ENCODE measurements around the gene DDX27. TPM values are rescaled to one million over a fixed set of nuclear protein-coding genes. Genes with fewer than 3 reads are reported as not detected.

DDX27 gene
- total RNA-seq, 1 experiment from 2014 or later, result 80.8 TPM

DNA sequence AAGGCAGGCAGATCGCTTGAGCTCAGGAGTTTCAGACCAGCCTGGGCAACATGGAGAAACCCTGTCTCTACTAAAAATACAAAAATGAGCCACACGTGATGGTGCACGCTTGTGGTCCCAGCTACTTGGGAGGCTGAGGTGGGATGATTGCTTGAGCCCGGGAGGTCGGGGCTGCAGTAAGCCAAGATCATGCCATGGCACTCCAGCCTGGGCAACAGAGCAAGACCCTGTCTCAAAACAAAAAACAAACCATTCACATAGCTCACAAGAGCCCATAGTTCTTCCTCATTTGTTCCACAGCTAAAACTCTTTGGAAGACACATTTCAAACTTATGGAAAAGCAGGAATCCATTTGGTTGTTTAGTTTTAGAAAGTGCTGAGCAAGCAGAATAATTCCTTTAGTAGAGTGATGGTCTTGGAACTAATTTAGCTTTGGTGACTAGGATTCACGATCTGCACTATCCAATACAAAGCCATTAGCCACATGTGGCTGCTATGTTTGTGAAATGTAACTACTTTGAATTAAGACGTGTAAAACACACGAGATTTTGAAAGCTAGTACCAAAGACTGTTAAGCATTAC, 54.6 kb downstream of the DDX27 start:
- H3K79me2 ChIP-seq (ENCODE audit: low read length), result peaks cover 71% of the 10 kb centered on the region
- H3K9ac ChIP-seq (ENCODE audit: low read length), result no peak overlapping the region
- no peak overlapping the region for H3K4me3 ChIP-seq (ENCODE audit: low read length)
- DNase-seq (no peak), ATAC-seq (no peak)
- no peaks in the 10 kb centered on the region for H3F3A ChIP-seq (ENCODE audit: low read length, unreplicated experiment)
- no peak overlapping the region for H3K27ac ChIP-seq (ENCODE audit: low read length)
- intact Hi-C loops (cut with micrococcal nuclease), result no loop called here
- peaks cover 23% of the 10 kb centered on the region for H3K4me1 ChIP-seq (ENCODE audit: insufficient read depth, low read length)
- H3K27me3 ChIP-seq (ENCODE audit: low read length), result no peaks in the 10 kb centered on the region
- no peaks in the 10 kb centered on the region for H3K9me2 ChIP-seq (replicated peaks; ENCODE audit: low read length)
- peaks cover 45% of the 10 kb centered on the region for H3K36me3 ChIP-seq (ENCODE audit: low read depth, low read length)
- H3K9me3 ChIP-seq (ENCODE audit: low read length), result no peaks in the 10 kb centered on the region
- H3K4me2 ChIP-seq (ENCODE audit: low read length), result no peak overlapping the region
- TF ChIP-seq EZH2 (IDR thresholded peaks at IDR 0.05; ENCODE audit: low read length, unreplicated experiment), result no peak
- no peak for TF ChIP-seq EZH2phosphoT487 (IDR thresholded peaks at IDR 0.05; ENCODE audit: borderline replicate concordance, low read length)
- peaks cover 14% of the 10 kb centered on the region for H4K20me1 ChIP-seq (ENCODE audit: low read length)
- ChIA-PET CTCF (no interaction called here), POLR2A (ENCODE audit: unreplicated experiment) (no interaction called here)
- H2AFZ ChIP-seq (ENCODE audit: low read length), result no peak overlapping the region
- BruUV-seq (replicated peaks), result no TSS peak

DNA sequence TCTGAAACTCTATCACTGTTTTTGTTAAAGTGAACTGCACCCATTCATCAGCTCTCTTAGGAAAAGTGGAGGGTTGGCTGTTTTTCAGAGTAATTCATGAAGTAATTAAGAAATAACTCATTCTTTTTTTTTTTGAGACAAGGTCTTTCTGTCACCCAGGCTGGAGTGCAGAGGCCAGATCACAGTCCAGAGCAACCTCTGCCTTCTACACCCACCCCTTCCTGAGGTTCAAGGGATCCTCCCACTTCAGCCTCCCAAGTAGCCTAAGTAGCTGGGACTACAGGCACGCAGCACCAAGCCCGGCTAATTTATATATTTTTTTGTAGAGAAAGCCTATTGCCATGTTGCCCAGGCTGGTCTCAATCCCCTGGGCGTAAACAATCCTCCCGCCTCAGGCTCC, 56.0 kb downstream of the DDX27 start:
- H4K20me1 ChIP-seq (ENCODE audit: low read length), result peaks cover 18% of the 10 kb centered on the region
- CTCF ChIA-PET, result interaction anchor here (1.4 kb wide), 1 partner anchor 45 kb away, joined by 6 read pairs; no protein-coding TSS in a partner anchor

GRCh38 chr20:49275636-49276035, 56.4 kb downstream of the DDX27 start:
- no peak overlapping the region for H3K9ac ChIP-seq (ENCODE audit: low read length)

More for the DNA sequence above, 56.0 kb downstream of the DDX27 start:
- Histone ChIP-seq H3K36me3 (ENCODE audit: low read depth, low read length) (peaks cover 46% of the 10 kb centered on the region), H2AFZ (ENCODE audit: low read length) (no peak overlapping the region), H3K27me3 (ENCODE audit: low read length) (no peaks in the 10 kb centered on the region), H3K9me2 (replicated peaks; ENCODE audit: low read length) (no peaks in the 10 kb centered on the region), H3K79me2 (ENCODE audit: low read length) (peaks cover 71% of the 10 kb centered on the region), H3K4me1 (ENCODE audit: insufficient read depth, low read length) (peaks cover 25% of the 10 kb centered on the region), H3K9ac (ENCODE audit: low read length) (no peak overlapping the region), H3K4me3 (ENCODE audit: low read length) (no peak overlapping the region; the same call in 1 of the 2 replicates), H3K27ac (ENCODE audit: low read length) (no peak overlapping the region), H3K9me3 (ENCODE audit: low read length) (0 out of 2 replicates have a peak, but pooled peaks cover 5% of the 10 kb centered on the region), H3F3A (ENCODE audit: low read length, unreplicated experiment) (peaks cover 8% of the 10 kb centered on the region), H3K4me2 (ENCODE audit: low read length) (peak overlapping the region; percentile 89)
- TF ChIP-seq, protein P1, sequence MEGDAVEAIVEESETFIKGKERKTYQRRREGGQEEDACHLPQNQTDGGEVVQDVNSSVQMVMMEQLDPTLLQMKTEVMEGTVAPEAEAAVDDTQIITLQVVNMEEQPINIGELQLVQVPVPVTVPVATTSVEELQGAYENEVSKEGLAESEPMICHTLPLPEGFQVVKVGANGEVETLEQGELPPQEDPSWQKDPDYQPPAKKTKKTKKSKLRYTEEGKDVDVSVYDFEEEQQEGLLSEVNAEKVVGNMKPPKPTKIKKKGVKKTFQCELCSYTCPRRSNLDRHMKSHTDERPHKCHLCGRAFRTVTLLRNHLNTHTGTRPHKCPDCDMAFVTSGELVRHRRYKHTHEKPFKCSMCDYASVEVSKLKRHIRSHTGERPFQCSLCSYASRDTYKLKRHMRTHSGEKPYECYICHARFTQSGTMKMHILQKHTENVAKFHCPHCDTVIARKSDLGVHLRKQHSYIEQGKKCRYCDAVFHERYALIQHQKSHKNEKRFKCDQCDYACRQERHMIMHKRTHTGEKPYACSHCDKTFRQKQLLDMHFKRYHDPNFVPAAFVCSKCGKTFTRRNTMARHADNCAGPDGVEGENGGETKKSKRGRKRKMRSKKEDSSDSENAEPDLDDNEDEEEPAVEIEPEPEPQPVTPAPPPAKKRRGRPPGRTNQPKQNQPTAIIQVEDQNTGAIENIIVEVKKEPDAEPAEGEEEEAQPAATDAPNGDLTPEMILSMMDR (conservative IDR thresholded peaks at IDR 0.05; ENCODE audit: low read depth, low read length), result no peak
- no peak for TF ChIP-seq EZH2phosphoT487 (IDR thresholded peaks at IDR 0.05; ENCODE audit: borderline replicate concordance, low read length)
- TF ChIP-seq EZH2 (IDR thresholded peaks at IDR 0.05; ENCODE audit: low read length, unreplicated experiment), result no peak
- POLR2A ChIA-PET (ENCODE audit: unreplicated experiment), result no interaction called here
- no TSS peak for BruUV-seq (replicated peaks)
- intact Hi-C loops (cut with micrococcal nuclease), result loop anchor here (5.0 kb wide), 1 partner anchor 47 kb away; no protein-coding TSS in a partner anchor
- ATAC-seq, result no peak
- no peak for DNase-seq

More at GRCh38 chr20:49275636-49276035, 56.4 kb downstream of the DDX27 start:
- ChIA-PET POLR2A (ENCODE audit: unreplicated experiment) (interaction anchor here (1.6 kb wide), 1 partner anchor 16 kb away, joined by 5 read pairs; no protein-coding TSS in a partner anchor), CTCF (interaction anchor here (1.0 to 1.4 kb wide), 3 partner anchors 29 to 48 kb away, joined by 4 to 6 read pairs (median 5); no protein-coding TSS in a partner anchor)
- intact Hi-C loops (cut with micrococcal nuclease), result loop anchor here (5.0 kb wide), 1 partner anchor 47 kb away; no protein-coding TSS in a partner anchor
- TF ChIP-seq EZH2phosphoT487 (IDR thresholded peaks at IDR 0.05; ENCODE audit: borderline replicate concordance, low read length) (no peak), EZH2 (IDR thresholded peaks at IDR 0.05; ENCODE audit: low read length, unreplicated experiment) (no peak)
- TF ChIP-seq, protein P1 (conservative IDR thresholded peaks at IDR 0.05; ENCODE audit: low read depth, low read length), result no peak
- H3K4me1 ChIP-seq (ENCODE audit: insufficient read depth, low read length), result peaks cover 28% of the 10 kb centered on the region
- H3K27me3 ChIP-seq (ENCODE audit: low read length), result no peaks in the 10 kb centered on the region
- H3K27ac ChIP-seq (ENCODE audit: low read length), result no peak overlapping the region; the same call in 1 of the 2 replicates
- peak overlapping the region; percentile 89 for H3K4me2 ChIP-seq (ENCODE audit: low read length)
- H3K4me3 ChIP-seq (ENCODE audit: low read length), result peak overlapping the region; percentile 89; the same call in 1 of the 2 replicates
- peaks cover 13% of the 10 kb centered on the region for H3F3A ChIP-seq (ENCODE audit: low read length, unreplicated experiment)
- ATAC-seq (no peak), DNase-seq (peak; percentile 75)
- H2AFZ ChIP-seq (ENCODE audit: low read length), result no peak overlapping the region
- H3K9me2 ChIP-seq (replicated peaks; ENCODE audit: low read length), result no peaks in the 10 kb centered on the region
- H3K79me2 ChIP-seq (ENCODE audit: low read length), result peaks cover 71% of the 10 kb centered on the region
- peaks cover 46% of the 10 kb centered on the region for H3K36me3 ChIP-seq (ENCODE audit: low read depth, low read length)
- no TSS peak for BruUV-seq (replicated peaks)
- H3K9me3 ChIP-seq (ENCODE audit: low read length), result peaks cover 8% of the 10 kb centered on the region; the same call in 1 of the 2 replicates
- H4K20me1 ChIP-seq (ENCODE audit: low read length), result peaks cover 20% of the 10 kb centered on the region
